ENCODE measurements around the gene GRIN3A.

GRIN3A gene

GRCh38 chr9:101632611-101633010, 105.8 kb downstream of the GRIN3A start:
- no peak overlapping the region for H3K27ac ChIP-seq (ENCODE audit: low read depth, low read length)
- TF ChIP-seq CTCF (IDR thresholded peaks at IDR 0.05; ENCODE audit: low read depth, low read length, poor library complexity, severe bottlenecking) (no peak), EZH2phosphoT487 (IDR thresholded peaks at IDR 0.05; ENCODE audit: borderline replicate concordance, low read length) (no peak)
- no peak overlapping the region for H3K4me2 ChIP-seq (ENCODE audit: low read length)
- no peaks in the 10 kb centered on the region for H3F3A ChIP-seq (ENCODE audit: control insufficient read depth, insufficient read depth)
- H3K27me3 ChIP-seq (ENCODE audit: control insufficient read depth, low read length): no peaks in the 10 kb centered on the region
- no peaks in the 10 kb centered on the region for H3K36me3 ChIP-seq (ENCODE audit: control insufficient read depth, low read length)
- no peaks in the 10 kb centered on the region for H3K9me2 ChIP-seq (replicated peaks; ENCODE audit: control insufficient read depth, low read length)
- H3K79me2 ChIP-seq (ENCODE audit: control insufficient read depth, low read length): no peaks in the 10 kb centered on the region
- no peak overlapping the region for H3K4me3 ChIP-seq (ENCODE audit: low read length)
- H3K9me3 ChIP-seq (ENCODE audit: control insufficient read depth, insufficient read depth, low read length): no peaks in the 10 kb centered on the region
- H4K20me1 ChIP-seq (ENCODE audit: control insufficient read depth, insufficient read depth, low read depth, low read length): no peaks in the 10 kb centered on the region
- H3K4me1 ChIP-seq (ENCODE audit: control insufficient read depth, low read length): no peaks in the 10 kb centered on the region

- H3K4me3 ChIP-seq (ENCODE audit: low read length): no peak overlapping the region
- H3K79me2 ChIP-seq (ENCODE audit: control insufficient read depth, low read length): no peaks in the 10 kb centered on the region
- no peaks in the 10 kb centered on the region for H3K27me3 ChIP-seq (ENCODE audit: control insufficient read depth, low read length)
- no peak for TF ChIP-seq CTCF (IDR thresholded peaks at IDR 0.05; ENCODE audit: low read depth, low read length, poor library complexity, severe bottlenecking)
- no peak for TF ChIP-seq EZH2phosphoT487 (IDR thresholded peaks at IDR 0.05; ENCODE audit: borderline replicate concordance, low read length)
- H3K4me1 ChIP-seq (ENCODE audit: control insufficient read depth, low read length): no peaks in the 10 kb centered on the region
- no peaks in the 10 kb centered on the region for H3K9me3 ChIP-seq (ENCODE audit: control insufficient read depth, insufficient read depth, low read length)
- no peaks in the 10 kb centered on the region for H4K20me1 ChIP-seq (ENCODE audit: control insufficient read depth, insufficient read depth, low read depth, low read length)
- no peaks in the 10 kb centered on the region for H3F3A ChIP-seq (ENCODE audit: control insufficient read depth, insufficient read depth)
- no peak overlapping the region for H3K4me2 ChIP-seq (ENCODE audit: low read length)
- no peak overlapping the region for H3K27ac ChIP-seq (ENCODE audit: low read depth, low read length)
- H3K36me3 ChIP-seq (ENCODE audit: control insufficient read depth, low read length): no peaks in the 10 kb centered on the region
- H3K9me2 ChIP-seq (replicated peaks; ENCODE audit: control insufficient read depth, low read length): no peaks in the 10 kb centered on the region
Observed at GRCh38 chr9:101631892-101632291, 106.6 kb downstream of the GRIN3A start.

GRCh38 chr9:101629636-101630035, 108.8 kb downstream of the GRIN3A start:
- Histone ChIP-seq H3F3A (ENCODE audit: control insufficient read depth, insufficient read depth) (no peaks in the 10 kb centered on the region), H3K36me3 (ENCODE audit: control insufficient read depth, low read length) (no peaks in the 10 kb centered on the region), H3K9me3 (ENCODE audit: control insufficient read depth, insufficient read depth, low read length) (no peaks in the 10 kb centered on the region), H3K4me2 (ENCODE audit: low read length) (no peak overlapping the region), H3K27ac (ENCODE audit: low read depth, low read length) (no peak overlapping the region), H3K27me3 (ENCODE audit: control insufficient read depth, low read length) (no peaks in the 10 kb centered on the region), H3K9me2 (replicated peaks; ENCODE audit: control insufficient read depth, low read length) (no peaks in the 10 kb centered on the region), H3K79me2 (ENCODE audit: control insufficient read depth, low read length) (no peaks in the 10 kb centered on the region), H3K4me1 (ENCODE audit: control insufficient read depth, low read length) (no peaks in the 10 kb centered on the region), H3K4me3 (ENCODE audit: low read length) (no peak overlapping the region), H4K20me1 (ENCODE audit: control insufficient read depth, insufficient read depth, low read depth, low read length) (no peaks in the 10 kb centered on the region)
- TF ChIP-seq CTCF (IDR thresholded peaks at IDR 0.05; ENCODE audit: low read depth, low read length, poor library complexity, severe bottlenecking): no peak
- no peak for TF ChIP-seq EZH2phosphoT487 (IDR thresholded peaks at IDR 0.05; ENCODE audit: borderline replicate concordance, low read length)

- no peaks in the 10 kb centered on the region for H3F3A ChIP-seq (ENCODE audit: control insufficient read depth, insufficient read depth)
- TF ChIP-seq CTCF (IDR thresholded peaks at IDR 0.05; ENCODE audit: low read depth, low read length, poor library complexity, severe bottlenecking) (no peak), EZH2phosphoT487 (IDR thresholded peaks at IDR 0.05; ENCODE audit: borderline replicate concordance, low read length) (no peak)
Observed at GRCh38 chr9:101628173-101628572, 110.3 kb downstream of the GRIN3A start.

More at GRCh38 chr9:101628173-101628572, 110.3 kb downstream of the GRIN3A start:
- Histone ChIP-seq H3K9me2 (replicated peaks; ENCODE audit: control insufficient read depth, low read length) (no peaks in the 10 kb centered on the region), H3K27ac (ENCODE audit: low read depth, low read length) (no peak overlapping the region), H3K4me1 (ENCODE audit: control insufficient read depth, low read length) (no peaks in the 10 kb centered on the region), H3K79me2 (ENCODE audit: control insufficient read depth, low read length) (no peaks in the 10 kb centered on the region), H3K4me3 (ENCODE audit: low read length) (no peak overlapping the region), H3K36me3 (ENCODE audit: control insufficient read depth, low read length) (no peaks in the 10 kb centered on the region), H3K27me3 (ENCODE audit: control insufficient read depth, low read length) (no peaks in the 10 kb centered on the region), H3K9me3 (ENCODE audit: control insufficient read depth, insufficient read depth, low read length) (no peaks in the 10 kb centered on the region), H4K20me1 (ENCODE audit: control insufficient read depth, insufficient read depth, low read depth, low read length) (no peaks in the 10 kb centered on the region), H3K4me2 (ENCODE audit: low read length) (no peak overlapping the region)
